SK-N-SH treated with all-trans-retinoic acid at 6 μM for 48 hours (cell line): ENCODE results near the gene SLC30A5.
"Not testable (repeated sequence)": the region's sequence is repeated elsewhere in the genome, so short reads cannot be mapped to it uniquely, and the experiment has no call there.

Source experiments
- ATAC-seq: fragments of 200-7000 bp; cut with Tn5 transposase; 3 replicates; pipeline ENCODE4 v1.9.1; 2020; ENCODE audit warnings: mild to moderate bottlenecking, moderate library complexity
- ARNTL ChIP-seq: fragments of 450-650 bp; formaldehyde crosslinking; IDR thresholded peaks from 2 replicates; pipeline ENCODE4 v1.5.0; 2020; ENCODE audit warnings: low read depth, mild to moderate bottlenecking, moderate library complexity, borderline replicate concordance
- BACH2 ChIP-seq: fragments of 250-450 bp; sonication (Bioruptor Pico); IDR thresholded peaks from 2 replicates; pipeline ENCODE4 v1.9.0; 2021; ENCODE audit warnings: mild to moderate bottlenecking, borderline replicate concordance
- CSDC2 ChIP-seq: fragments of 250-450 bp; sonication (Bioruptor Pico); IDR thresholded peaks from 2 replicates; pipeline ENCODE4 v1.5.0; 2020; ENCODE audit warnings: mild to moderate bottlenecking, moderate library complexity
- ESRRG ChIP-seq: fragments of 250-450 bp; sonication (Bioruptor Pico); IDR thresholded peaks from 2 replicates; pipeline ENCODE4 v1.6.1; 2021; ENCODE audit warnings: mild to moderate bottlenecking
- GLIS3 ChIP-seq: fragments of 250-450 bp; sonication (Bioruptor Pico); IDR thresholded peaks from 2 replicates; pipeline ENCODE4 v1.5.0; 2020; ENCODE audit warnings: mild to moderate bottlenecking, moderate library complexity
- ISL1 ChIP-seq: fragments of 250-450 bp; sonication (Bioruptor Pico); IDR thresholded peaks from 2 replicates; pipeline ENCODE4 v2.1.2; 2022; ENCODE audit warnings: mild to moderate bottlenecking, moderate library complexity
- OSR1 ChIP-seq: fragments of 250-450 bp; sonication (Bioruptor Pico); IDR thresholded peaks from 2 replicates; pipeline ENCODE4 v1.8.0; 2022; ENCODE audit warnings: moderate library complexity, mild to moderate bottlenecking, inconsistent platforms
- PPARA ChIP-seq: fragments of 250-450 bp; sonication (Bioruptor Pico); IDR thresholded peaks from 2 replicates; pipeline ENCODE4 v1.5.0; 2020; ENCODE audit warnings: mild to moderate bottlenecking, borderline replicate concordance
- RARB ChIP-seq: fragments of 250-450 bp; sonication (Bioruptor Pico); IDR thresholded peaks from 2 replicates; pipeline ENCODE4 v1.8.0; 2021; ENCODE audit warnings: mild to moderate bottlenecking, moderate library complexity
- TCF4 ChIP-seq: fragments of 250-450 bp; sonication (Bioruptor Pico); IDR thresholded peaks from 2 replicates; pipeline ENCODE4 v1.8.0; 2021; ENCODE audit warnings: mild to moderate bottlenecking, moderate library complexity, borderline replicate concordance
- TOX ChIP-seq: fragments of 250-450 bp; sonication (Bioruptor Pico); IDR thresholded peaks from 2 replicates; pipeline ENCODE4 v1.8.0; 2021; ENCODE audit warnings: mild to moderate bottlenecking, moderate library complexity, borderline replicate concordance
- ZC3H10 ChIP-seq: fragments of 250-450 bp; sonication (Bioruptor Pico); IDR thresholded peaks from 2 replicates; pipeline ENCODE4 v1.5.1; 2021; ENCODE audit warnings: mild to moderate bottlenecking, moderate library complexity
- ZFP3 ChIP-seq: fragments of 250-450 bp; sonication (Bioruptor Pico); IDR thresholded peaks from 2 replicates; pipeline ENCODE4 v1.5.0; 2020; ENCODE audit warnings: mild to moderate bottlenecking, moderate library complexity
- ZFP30 ChIP-seq: fragments of 450-650 bp; formaldehyde crosslinking; IDR thresholded peaks from 2 replicates; pipeline ENCODE4 v1.5.0; 2022; ENCODE audit warnings: mild to moderate bottlenecking, moderate library complexity
- ZNF565 ChIP-seq: fragments of 450-650 bp; formaldehyde crosslinking; conservative IDR thresholded peaks from 2 replicates; pipeline ENCODE4 v1.5.0; 2020; ENCODE audit warnings: low read depth, mild to moderate bottlenecking, moderate library complexity
- ZNF70 ChIP-seq: fragments of 450-650 bp; formaldehyde crosslinking; IDR thresholded peaks from 2 replicates; pipeline ENCODE4 v1.5.0; 2020; ENCODE audit warnings: mild to moderate bottlenecking, moderate library complexity
- ZNF8 ChIP-seq: fragments of 450-650 bp; formaldehyde crosslinking; IDR thresholded peaks from 2 replicates; pipeline ENCODE4 v1.5.0; 2020; ENCODE audit warnings: mild to moderate bottlenecking, moderate library complexity
- TF ChIP-seq, protein P1 (sequence below): fragments of 250-450 bp; sonication (Bioruptor Pico); IDR thresholded peaks from 2 replicates; pipeline ENCODE4 v1.5.1; 2020; ENCODE audit warnings: low read depth, mild to moderate bottlenecking, moderate library complexity
- TF ChIP-seq, protein P2 (sequence below): fragments of 250-450 bp; sonication (Bioruptor Pico); IDR thresholded peaks from 2 replicates; pipeline ENCODE4 v1.5.0; 2020; ENCODE audit warnings: mild to moderate bottlenecking, moderate library complexity
- TF ChIP-seq, protein P3 (sequence below): fragments of 250-450 bp; sonication (Bioruptor Pico); IDR thresholded peaks from 2 replicates; pipeline ENCODE4 v1.8.0; 2020; ENCODE audit warnings: mild to moderate bottlenecking, moderate library complexity, borderline replicate concordance
- TF ChIP-seq, protein P4 (sequence below): fragments of 250-450 bp; sonication (Bioruptor Pico); IDR thresholded peaks from 2 replicates; pipeline ENCODE4 v1.8.0; 2021; ENCODE audit warnings: low read depth, mild to moderate bottlenecking, moderate library complexity, borderline replicate concordance

The SLC30A5 gene

DNA sequence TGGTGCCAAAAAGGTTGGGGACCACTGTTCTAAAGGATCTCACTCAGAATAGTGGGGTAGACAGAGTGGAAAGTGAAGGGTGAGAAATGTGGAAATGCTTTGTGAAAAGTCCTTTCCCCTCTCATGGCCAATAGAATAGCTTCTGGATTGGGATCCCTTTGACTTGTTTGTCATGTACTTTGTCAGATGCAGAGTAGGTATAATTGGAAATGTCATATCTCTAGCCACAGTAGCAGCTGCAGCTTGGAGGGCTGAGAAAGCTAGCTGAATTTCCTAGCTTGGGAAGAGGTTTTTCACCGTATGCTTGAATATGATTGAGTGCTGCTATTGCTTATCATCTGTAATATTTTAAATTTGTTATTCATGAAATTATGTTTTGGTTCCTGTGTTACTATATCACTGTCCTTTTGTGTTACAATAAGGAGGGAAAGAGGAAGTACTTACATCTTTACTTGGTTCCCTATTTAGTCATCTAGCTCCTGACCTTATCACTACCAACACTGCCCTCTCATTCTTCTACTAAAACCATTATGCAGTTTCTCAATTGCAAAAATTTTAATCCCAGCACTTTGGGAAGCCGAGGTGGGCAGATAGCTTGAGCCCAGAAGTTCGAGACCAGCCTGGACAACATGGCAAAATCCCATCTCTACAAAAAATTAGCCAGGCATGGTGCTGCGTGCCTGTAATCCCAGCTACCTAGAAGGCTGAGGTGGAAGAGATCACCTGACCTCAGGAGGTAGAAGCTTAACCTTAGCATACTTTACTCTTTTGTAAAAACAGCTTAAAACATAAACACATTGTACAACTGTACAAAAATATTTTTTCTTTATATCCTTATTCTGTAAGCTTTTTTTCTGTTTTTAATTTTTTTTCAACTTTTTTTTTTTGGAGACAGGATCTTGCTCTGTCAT, 12.4 kb downstream of the SLC30A5 start:
- TF ChIP-seq, protein P1, sequence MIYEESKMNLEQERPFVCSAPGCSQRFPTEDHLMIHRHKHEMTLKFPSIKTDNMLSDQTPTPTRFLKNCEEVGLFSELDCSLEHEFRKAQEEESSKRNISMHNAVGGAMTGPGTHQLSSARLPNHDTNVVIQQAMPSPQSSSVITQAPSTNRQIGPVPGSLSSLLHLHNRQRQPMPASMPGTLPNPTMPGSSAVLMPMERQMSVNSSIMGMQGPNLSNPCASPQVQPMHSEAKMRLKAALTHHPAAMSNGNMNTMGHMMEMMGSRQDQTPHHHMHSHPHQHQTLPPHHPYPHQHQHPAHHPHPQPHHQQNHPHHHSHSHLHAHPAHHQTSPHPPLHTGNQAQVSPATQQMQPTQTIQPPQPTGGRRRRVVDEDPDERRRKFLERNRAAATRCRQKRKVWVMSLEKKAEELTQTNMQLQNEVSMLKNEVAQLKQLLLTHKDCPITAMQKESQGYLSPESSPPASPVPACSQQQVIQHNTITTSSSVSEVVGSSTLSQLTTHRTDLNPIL (CRISPR knock-in tag): no peak
- TF ChIP-seq ISL1 (CRISPR knock-in tag) (no peak), ZNF8 (no peak)
- no peak for ATAC-seq

DNA sequence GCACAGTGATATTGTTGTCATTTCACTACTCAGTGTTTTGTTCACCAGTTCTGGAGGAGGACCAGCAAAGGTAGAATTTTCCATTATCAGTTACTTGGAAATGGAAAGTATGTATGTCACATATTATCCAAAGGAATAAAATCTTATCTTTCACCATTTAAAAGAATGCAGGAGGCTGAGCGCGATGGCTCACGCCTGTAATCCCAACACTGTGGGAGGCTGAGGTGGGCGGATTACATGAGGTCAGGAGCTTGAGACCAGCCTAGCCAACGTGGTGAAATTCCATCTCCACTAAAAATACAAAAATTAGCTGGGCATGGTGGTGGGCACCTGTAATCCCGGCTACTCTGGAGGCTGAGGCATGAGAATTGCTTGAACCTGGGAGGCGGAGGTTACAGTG, 14.6 kb downstream of the SLC30A5 start:
- not testable (repeated sequence) for ATAC-seq

DNA sequence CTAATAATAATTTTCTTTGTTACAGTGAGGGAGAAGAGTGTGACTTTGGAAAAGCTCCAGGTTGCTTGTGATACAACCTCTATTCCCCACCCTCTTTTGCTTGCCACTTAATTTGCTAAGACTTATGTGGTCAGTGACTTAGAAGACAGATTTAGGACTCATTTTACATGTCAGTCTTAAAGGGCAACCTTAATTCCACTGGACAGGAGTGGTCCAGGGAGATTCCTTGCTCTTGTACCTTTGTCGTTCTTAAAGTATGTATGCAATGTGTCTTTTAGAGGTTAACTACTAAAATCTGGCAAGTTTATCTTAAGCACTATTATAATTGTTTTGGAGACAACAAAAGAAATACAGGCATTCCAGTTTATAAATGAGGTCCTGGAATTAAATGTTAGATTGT, 20.0 kb downstream of the SLC30A5 start:
- peak; percentile 50; the same call in 2 of the 3 replicates for ATAC-seq
- TF ChIP-seq ISL1 (CRISPR knock-in tag) (0 out of 2 replicates have a peak, but pooled peaks have one; percentile 28), ZNF70 (CRISPR knock-in tag) (no peak)
- TF ChIP-seq, all 23 proteins: peak for 1

DNA sequence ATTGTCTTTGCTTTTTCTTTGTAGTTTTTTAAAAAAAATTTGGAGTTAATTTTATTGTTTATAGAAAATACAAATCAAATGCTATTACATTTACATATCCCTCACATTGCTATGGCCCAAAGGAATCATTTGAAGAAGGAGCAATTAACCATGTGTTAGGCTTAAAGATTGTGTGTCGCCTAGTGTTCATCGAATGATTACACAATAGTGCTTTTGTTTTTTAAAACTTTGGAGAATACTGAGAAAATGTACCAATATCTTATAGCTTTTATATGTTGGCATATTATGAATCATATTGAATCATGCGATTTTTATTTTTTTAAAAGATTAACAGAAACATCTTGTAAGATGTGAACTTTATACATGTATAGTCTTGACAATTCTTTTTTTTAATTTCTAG, 21.7 kb downstream of the SLC30A5 start:
- ATAC-seq: no peak
- TF ChIP-seq BACH2 (CRISPR knock-in tag): no peak
- no peak for TF ChIP-seq PPARA (CRISPR knock-in tag)
- no peak for TF ChIP-seq ZNF8
- TF ChIP-seq, protein P2, sequence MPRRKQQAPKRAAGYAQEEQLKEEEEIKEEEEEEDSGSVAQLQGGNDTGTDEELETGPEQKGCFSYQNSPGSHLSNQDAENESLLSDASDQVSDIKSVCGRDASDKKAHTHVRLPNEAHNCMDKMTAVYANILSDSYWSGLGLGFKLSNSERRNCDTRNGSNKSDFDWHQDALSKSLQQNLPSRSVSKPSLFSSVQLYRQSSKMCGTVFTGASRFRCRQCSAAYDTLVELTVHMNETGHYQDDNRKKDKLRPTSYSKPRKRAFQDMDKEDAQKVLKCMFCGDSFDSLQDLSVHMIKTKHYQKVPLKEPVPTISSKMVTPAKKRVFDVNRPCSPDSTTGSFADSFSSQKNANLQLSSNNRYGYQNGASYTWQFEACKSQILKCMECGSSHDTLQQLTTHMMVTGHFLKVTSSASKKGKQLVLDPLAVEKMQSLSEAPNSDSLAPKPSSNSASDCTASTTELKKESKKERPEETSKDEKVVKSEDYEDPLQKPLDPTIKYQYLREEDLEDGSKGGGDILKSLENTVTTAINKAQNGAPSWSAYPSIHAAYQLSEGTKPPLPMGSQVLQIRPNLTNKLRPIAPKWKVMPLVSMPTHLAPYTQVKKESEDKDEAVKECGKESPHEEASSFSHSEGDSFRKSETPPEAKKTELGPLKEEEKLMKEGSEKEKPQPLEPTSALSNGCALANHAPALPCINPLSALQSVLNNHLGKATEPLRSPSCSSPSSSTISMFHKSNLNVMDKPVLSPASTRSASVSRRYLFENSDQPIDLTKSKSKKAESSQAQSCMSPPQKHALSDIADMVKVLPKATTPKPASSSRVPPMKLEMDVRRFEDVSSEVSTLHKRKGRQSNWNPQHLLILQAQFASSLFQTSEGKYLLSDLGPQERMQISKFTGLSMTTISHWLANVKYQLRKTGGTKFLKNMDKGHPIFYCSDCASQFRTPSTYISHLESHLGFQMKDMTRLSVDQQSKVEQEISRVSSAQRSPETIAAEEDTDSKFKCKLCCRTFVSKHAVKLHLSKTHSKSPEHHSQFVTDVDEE: no peak
- TF ChIP-seq TCF4: no peak
- TF ChIP-seq ZC3H10: no peak
- TF ChIP-seq TOX: no peak

DNA sequence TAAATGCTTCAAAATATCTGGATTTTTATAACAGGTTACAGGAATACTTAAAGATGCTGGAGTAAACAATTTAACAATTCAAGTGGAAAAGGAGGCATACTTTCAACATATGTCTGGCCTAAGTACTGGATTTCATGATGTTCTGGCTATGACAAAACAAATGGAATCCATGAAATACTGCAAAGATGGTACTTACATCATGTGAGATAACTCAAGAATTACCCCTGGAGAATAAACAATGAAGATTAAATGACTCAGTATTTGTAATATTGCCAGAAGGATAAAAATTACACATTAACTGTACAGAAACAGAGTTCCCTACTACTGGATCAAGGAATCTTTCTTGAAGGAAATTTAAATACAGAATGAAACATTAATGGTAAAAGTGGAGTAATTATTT, 35.6 kb downstream of the SLC30A5 start:
- TF ChIP-seq ARNTL (CRISPR knock-in tag) (no peak), BACH2 (CRISPR knock-in tag) (no peak), ISL1 (CRISPR knock-in tag) (peak; percentile 40; the same call in 1 of the 2 replicates), CSDC2 (CRISPR knock-in tag) (0 out of 2 replicates have a peak, but pooled peaks have one; percentile 24)
- no peak for ATAC-seq

DNA sequence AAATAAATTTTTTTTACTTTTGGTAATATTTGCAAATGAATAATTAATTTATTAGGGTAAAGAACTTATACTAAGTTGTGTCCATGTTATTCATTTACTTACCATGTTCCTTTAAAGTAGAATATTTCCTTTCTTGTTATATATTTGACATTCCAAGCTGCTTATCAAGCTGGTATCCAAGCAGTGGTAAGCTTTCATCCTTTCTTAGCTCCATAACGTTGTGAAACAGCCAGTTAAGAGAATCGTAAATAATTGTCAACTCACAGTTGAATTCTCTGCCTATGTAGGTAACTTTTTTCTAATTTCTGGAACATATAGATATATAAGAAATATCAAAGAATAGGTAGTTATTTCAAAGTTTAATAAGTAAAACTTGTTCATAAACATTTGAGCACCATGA, 36.4 kb downstream of the SLC30A5 start:
- no peak for ATAC-seq
- TF ChIP-seq OSR1 (CRISPR knock-in tag) (no peak), CSDC2 (CRISPR knock-in tag) (no peak), TOX (no peak), GLIS3 (CRISPR knock-in tag) (no peak), ESRRG (CRISPR knock-in tag) (no peak), BACH2 (CRISPR knock-in tag) (no peak), ZNF565 (CRISPR knock-in tag) (no peak), TCF4 (no peak), ZFP3 (no peak), ZFP30 (CRISPR knock-in tag) (no peak), RARB (no peak), ARNTL (CRISPR knock-in tag) (no peak), ISL1 (CRISPR knock-in tag) (no peak)
- TF ChIP-seq, protein P3, sequence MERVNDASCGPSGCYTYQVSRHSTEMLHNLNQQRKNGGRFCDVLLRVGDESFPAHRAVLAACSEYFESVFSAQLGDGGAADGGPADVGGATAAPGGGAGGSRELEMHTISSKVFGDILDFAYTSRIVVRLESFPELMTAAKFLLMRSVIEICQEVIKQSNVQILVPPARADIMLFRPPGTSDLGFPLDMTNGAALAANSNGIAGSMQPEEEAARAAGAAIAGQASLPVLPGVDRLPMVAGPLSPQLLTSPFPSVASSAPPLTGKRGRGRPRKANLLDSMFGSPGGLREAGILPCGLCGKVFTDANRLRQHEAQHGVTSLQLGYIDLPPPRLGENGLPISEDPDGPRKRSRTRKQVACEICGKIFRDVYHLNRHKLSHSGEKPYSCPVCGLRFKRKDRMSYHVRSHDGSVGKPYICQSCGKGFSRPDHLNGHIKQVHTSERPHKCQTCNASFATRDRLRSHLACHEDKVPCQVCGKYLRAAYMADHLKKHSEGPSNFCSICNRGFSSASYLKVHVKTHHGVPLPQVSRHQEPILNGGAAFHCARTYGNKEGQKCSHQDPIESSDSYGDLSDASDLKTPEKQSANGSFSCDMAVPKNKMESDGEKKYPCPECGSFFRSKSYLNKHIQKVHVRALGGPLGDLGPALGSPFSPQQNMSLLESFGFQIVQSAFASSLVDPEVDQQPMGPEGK: no peak
- TF ChIP-seq, protein P2: no peak
- TF ChIP-seq, protein P4, sequence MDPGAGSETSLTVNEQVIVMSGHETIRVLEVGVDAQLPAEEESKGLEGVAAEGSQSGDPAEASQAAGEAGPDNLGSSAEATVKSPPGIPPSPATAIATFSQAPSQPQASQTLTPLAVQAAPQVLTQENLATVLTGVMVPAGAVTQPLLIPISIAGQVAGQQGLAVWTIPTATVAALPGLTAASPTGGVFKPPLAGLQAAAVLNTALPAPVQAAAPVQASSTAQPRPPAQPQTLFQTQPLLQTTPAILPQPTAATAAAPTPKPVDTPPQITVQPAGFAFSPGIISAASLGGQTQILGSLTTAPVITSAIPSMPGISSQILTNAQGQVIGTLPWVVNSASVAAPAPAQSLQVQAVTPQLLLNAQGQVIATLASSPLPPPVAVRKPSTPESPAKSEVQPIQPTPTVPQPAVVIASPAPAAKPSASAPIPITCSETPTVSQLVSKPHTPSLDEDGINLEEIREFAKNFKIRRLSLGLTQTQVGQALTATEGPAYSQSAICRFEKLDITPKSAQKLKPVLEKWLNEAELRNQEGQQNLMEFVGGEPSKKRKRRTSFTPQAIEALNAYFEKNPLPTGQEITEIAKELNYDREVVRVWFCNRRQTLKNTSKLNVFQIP: no peak
